Adrenal gland (tissue), 5 donors: ENCODE data around the gene NKAIN2.

Experiments
- CTCF ChIP-seq, 6 experiments: fragments of 450-650 bp in 4 of 6; fragments of 200-600 bp in 2 of 6; sonication (generic) in 1 of 6; IDR thresholded peaks; 1 replicate in 5 of 6; 2 replicates in 1 of 6; pipeline versions ENCODE4 v1.5.1 to v1.8.0; 2016 to 2021; ENCODE audit warnings: antibody characterized with exemption in 6 of 6, mild to moderate bottlenecking in 2 of 6, moderate library complexity in 1 of 6
- POLR2A ChIP-seq, 2 donors: fragments of 450-650 bp; IDR thresholded peaks; one replicate each; pipeline ENCODE4 v1.6.1; 2017; ENCODE audit warnings: antibody characterized with exemption in 2 of 2, mild to moderate bottlenecking in 2 of 2, moderate library complexity in 1 of 2
- donor health status: DM: no; HTN: no; CAD: no.

- TF ChIP-seq CTCF (IDR thresholded peaks at IDR 0.05) = no peak
- TF ChIP-seq POLR2A (IDR thresholded peaks at IDR 0.05) = no peak
Measured at GRCh38 chr6:124823240-124824111, 1019.8 kb downstream of the NKAIN2 start.
